SKM-1 treated with dmso at 0.1 percent for 144 hours (cell line): ENCODE data around the gene ANXA7.

Source experiments
- DNase-seq: peaks from one replicate; lab custom pipeline; 2025; ENCODE audit not compliant: unreplicated experiment; lab: John Stamatoyannopoulos, UW

Gene ANXA7

GRCh38 chr10:73413528-73414229 is at the start of gene ANXA7:
TSS of gene ANXA7 (minus strand) at chr10:73414058. CDS start at chr10:73400856, 13,202 bp downstream.
- peak; percentile 79 for DNase-seq

- DNase-seq: no peak
These were observed 47.0 kb upstream of the ANXA7 start for GRCh38 chr10:73460897-73461296.

GRCh38 chr10:73459683-73460314 is 45.9 kb upstream of the ANXA7 start:
- DNase-seq: no peak

- DNase-seq: no peak
These were observed 42.5 kb upstream of the ANXA7 start for GRCh38 chr10:73456187-73456890.

GRCh38 chr10:73449113-73449512 is 35.3 kb upstream of the ANXA7 start:
- no peak for DNase-seq

GRCh38 chr10:73448384-73448783 is 34.5 kb upstream of the ANXA7 start:
- DNase-seq: no peak

GRCh38 chr10:73446926-73447325 is 33.1 kb upstream of the ANXA7 start:
- no peak for DNase-seq

DNA sequence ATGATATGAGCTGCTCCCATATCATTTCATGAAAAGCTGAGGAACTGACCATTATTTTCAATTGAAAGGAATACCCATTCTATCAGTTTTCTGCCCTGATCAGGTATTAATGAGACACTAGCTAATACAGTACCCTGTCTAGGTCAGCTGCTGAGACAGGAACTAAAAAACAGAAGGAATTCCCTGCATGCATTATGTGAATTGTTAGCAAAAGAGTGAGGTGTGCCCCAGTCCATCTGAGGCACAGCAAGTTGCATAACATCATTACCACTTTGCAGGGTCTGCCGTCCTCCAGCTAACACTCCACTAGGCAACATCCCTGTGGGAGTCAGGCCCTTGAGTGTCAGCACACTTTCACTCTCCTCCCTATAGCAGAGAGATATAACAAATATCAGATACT is 30.6 kb upstream of the ANXA7 start:
- DNase-seq: no peak

- no peak for DNase-seq
These were observed 25.9 kb upstream of the ANXA7 start for GRCh38 chr10:73439605-73440312.

DNA sequence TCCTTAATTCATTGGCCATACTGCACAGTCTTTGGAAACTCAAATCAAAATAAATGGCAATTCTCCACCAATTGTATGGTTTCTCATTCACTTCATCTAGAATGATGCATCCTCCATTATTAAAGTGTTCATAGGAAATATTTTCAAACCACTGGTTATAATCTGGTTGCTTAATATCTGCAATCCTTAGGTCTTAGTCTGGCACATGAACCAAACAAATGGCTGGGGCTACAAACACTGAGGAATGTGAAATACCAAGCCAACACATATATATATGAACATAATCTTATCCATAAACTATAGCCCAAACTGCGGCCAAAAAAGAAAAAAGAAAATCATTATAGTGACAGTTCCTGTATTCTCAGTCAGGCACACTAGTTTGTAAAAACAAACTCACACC is 25.2 kb upstream of the ANXA7 start:
- no peak for DNase-seq

DNA sequence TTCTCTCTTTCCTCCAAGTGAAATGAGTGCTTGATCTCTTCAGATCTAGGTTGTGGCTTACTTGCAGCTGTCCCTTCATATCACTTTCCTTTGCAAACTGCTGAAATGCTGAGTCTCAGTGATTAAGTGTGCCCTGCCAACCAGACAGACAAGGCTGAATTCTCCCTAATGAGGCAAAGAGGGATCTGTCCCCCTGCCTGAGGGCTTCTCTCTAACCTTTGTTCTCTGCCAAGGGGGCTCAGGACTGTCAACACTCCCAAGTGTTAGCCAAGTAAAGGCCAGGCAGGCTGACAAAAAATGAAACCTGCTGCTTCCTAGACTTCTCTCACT is 19.6 kb upstream of the ANXA7 start, which contains the start of gene MSS51:
Gene MSS51, minus strand, starts transcription at position 24 of the 330 bp plus-strand sequence. CDS start 5,277 bp downstream, outside the sequence.
- DNase-seq: no peak

- no peak for DNase-seq
These were observed 19.0 kb upstream of the ANXA7 start for GRCh38 chr10:73432646-73433537.

DNA sequence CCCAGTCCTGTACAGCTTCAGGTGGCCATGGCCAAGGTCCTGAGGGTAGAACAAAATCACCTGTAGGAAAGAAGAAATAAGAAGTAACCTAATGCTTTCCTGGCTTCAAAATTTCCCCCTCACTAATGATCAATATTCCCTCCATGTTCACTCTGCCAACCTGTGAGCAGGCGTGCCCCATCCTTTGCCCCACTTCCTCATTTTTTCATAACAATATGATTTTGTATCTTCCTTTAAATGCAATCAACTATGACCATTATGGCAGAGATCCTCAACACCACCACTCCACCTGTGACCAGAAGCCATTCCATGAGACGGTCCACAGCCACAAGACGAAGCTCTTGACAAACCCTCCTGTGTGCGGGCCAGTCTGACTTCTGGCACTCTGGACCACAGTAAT is 12.5 kb upstream of the ANXA7 start:
- no peak for DNase-seq

DNA sequence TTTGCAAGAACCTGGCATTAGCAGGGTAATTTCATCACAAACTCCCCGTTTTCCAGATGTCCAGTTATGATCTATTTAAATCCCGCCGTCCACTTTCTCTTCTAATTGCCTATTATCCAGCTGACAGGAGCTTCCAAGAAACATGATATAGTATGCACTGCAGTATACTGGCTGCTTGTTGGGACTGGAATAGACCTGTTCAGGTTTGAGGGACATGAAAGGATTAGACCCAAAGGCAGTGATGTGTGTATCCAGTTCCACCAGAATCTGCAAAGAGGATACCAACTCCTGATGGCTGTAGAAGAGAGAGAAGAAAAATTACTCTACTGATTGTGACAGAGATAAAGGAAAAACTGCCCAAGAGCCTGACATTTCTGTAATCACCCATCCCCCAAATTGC is 10.6 kb upstream of the ANXA7 start:
- no peak for DNase-seq

DNA sequence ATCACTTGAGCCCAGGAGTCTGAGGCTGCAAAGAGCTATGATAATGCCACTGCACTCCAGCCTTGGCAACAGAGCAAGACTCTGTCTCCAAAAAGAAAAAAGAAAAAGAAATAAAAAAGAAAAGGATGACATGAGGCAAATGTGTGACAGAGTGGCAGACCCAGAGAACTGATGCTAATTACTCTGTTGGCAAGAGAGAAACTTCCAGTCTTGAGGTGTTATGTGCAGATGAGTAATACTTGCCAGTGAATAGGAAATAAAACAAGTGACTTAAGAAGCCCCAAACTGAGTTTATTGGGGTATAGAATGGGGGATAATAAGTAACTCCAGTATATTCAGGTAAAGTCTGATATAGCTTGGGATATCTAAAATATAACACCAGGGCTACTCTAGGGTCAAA is 9.5 kb upstream of the ANXA7 start:
- no peak for DNase-seq

DNA sequence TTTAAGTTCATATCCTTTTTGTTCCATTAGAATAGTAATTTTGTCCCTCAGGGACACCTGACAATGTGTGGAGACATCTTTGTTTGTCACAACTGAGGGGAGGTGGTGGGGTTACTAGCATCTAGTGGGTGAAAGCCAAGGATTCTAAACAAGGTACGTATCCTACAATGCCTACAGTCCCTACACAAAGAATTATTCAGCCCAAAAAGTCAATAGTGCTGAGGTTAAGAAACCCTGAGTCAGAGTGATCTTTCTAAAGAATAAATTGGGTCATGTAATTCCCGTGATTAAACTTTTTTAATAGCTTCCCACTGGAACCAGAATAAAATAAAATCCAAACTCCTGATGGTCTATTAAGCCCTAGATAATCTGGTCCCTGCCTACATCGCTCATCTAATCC is 2.7 kb upstream of the ANXA7 start:
- DNase-seq: no peak

DNA sequence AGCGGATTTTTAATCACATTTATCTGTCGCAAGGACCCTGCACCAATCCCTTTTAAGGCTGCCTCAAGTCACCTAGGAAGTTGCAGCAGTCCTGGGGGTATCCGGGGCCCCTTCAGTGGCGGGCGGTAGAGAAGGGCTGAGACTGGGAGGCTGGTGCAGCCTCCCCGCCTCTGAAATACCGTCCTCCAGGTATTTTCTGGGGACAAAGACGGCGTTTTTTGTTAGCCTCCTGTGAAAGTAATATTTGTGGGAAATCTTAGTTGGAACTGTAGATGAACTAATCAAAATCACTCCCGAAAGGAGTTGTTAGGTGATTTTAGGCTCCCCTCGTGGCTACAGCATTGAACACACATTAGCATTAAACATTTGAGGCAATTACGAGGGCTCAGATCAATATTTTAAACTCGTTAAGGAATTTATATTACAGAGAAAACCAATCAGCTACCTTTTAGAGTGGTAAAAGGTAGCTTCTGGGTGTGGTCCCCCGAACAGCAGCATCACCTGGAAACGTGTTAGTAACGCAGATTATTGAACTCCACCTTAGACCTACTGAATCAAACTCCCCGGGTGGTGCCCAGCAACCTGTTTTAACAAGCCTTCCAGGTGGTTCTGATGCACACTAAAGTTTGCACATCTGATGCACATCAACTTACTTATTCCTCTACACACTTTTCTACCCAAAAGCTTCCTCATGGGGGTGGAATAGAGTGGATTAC is 530 bp upstream of the ANXA7 start:
- DNase-seq: no peak

GRCh38 chr10:73413108-73413527 is 740 bp downstream of the ANXA7 start:
- DNase-seq: peak; percentile 34

DNA sequence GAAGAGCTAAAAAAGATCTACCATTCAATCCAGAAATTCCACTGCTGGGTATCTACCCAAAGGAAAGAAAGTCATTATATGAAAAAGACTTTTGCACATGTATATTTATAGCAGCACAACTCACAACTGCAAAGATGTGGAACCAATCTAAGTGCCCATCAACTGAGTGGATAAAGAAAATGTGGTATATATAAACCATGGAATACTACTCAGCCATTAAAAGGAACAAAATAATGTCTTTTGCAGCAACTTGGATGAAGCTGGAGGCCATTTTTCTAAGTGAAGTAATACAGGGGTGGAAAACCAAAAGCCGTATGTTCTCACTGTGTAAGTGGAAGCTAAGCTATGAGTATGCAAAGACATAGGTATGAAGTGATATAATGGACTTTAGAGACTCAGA is 3.0 kb downstream of the ANXA7 start:
- no peak for DNase-seq

GRCh38 chr10:73408978-73409521 is 4.8 kb downstream of the ANXA7 start:
- DNase-seq: no peak
